ENCODE results near the gene ZNF143. TPM values are rescaled to one million over a fixed set of nuclear protein-coding genes. Genes with fewer than 3 reads are reported as not detected.

Gene ZNF143
- polyA plus RNA-seq, 1 donor from 2014 or later, result 18.9 TPM

- TF ChIP-seq CTCF (IDR thresholded peaks at IDR 0.05; ENCODE audit: poor library complexity, severe bottlenecking) (no peak), MXI1 (conservative IDR thresholded peaks at IDR 0.05; ENCODE audit: poor library complexity, severe bottlenecking) (no peak), TAF1 (IDR thresholded peaks at IDR 0.05; ENCODE audit: low read depth) (no peak), EP300 (conservative IDR thresholded peaks at IDR 0.05; ENCODE audit: poor library complexity, severe bottlenecking) (no peak), EZH2 (IDR thresholded peaks at IDR 0.05; ENCODE audit: borderline replicate concordance, insufficient read depth, low read length, poor library complexity, severe bottlenecking) (no peak), REST (IDR thresholded peaks at IDR 0.05; ENCODE audit: borderline replicate concordance) (no peak), RAD21 (conservative IDR thresholded peaks at IDR 0.05) (no peak), POLR2AphosphoS5 (IDR thresholded peaks at IDR 0.05) (no peak), SMC3 (conservative IDR thresholded peaks at IDR 0.05; ENCODE audit: poor library complexity) (no peak)
- no peaks in the 10 kb centered on the region for H4K20me1 ChIP-seq (ENCODE audit: insufficient read depth)
- H3K36me3 ChIP-seq (ENCODE audit: insufficient read depth, low read length), result no peaks in the 10 kb centered on the region
- H3K9ac ChIP-seq (ENCODE audit: low read length), result no peak overlapping the region
- no peaks in the 10 kb centered on the region for H3F3A ChIP-seq (ENCODE audit: insufficient read depth, low read length, poor library complexity, severe bottlenecking)
- H3K27me3 ChIP-seq (ENCODE audit: insufficient read depth, low read depth, low read length), result no peaks in the 10 kb centered on the region
- no peaks in the 10 kb centered on the region for H3K9me2 ChIP-seq (ENCODE audit: insufficient read depth, low read length)
- no peak overlapping the region for H3K4me2 ChIP-seq (ENCODE audit: low read length)
- no peak overlapping the region for H2AFZ ChIP-seq (ENCODE audit: low read depth, low read length)
- no peaks in the 10 kb centered on the region for H3K9me3 ChIP-seq (ENCODE audit: low read length)
- H3K4me3 ChIP-seq (ENCODE audit: low read length), result no peak overlapping the region
- no peaks in the 10 kb centered on the region for H3K79me2 ChIP-seq (replicated peaks; ENCODE audit: insufficient read depth, low read length)
- no peak overlapping the region for H3K27ac ChIP-seq (ENCODE audit: low read length)
Observed at GRCh38 chr11:9550191-9550628, 89.4 kb downstream of the ZNF143 start.

- H3K9me3 ChIP-seq (ENCODE audit: low read length), result no peaks in the 10 kb centered on the region
- H3F3A ChIP-seq (ENCODE audit: insufficient read depth, low read length, poor library complexity, severe bottlenecking), result no peaks in the 10 kb centered on the region
- H3K9ac ChIP-seq (ENCODE audit: low read length), result no peak overlapping the region
- H3K4me2 ChIP-seq (ENCODE audit: low read length), result no peak overlapping the region
- no peaks in the 10 kb centered on the region for H3K9me2 ChIP-seq (ENCODE audit: insufficient read depth, low read length)
- no peak for TF ChIP-seq EZH2 (IDR thresholded peaks at IDR 0.05; ENCODE audit: borderline replicate concordance, insufficient read depth, low read length, poor library complexity, severe bottlenecking)
- TF ChIP-seq MXI1 (conservative IDR thresholded peaks at IDR 0.05; ENCODE audit: poor library complexity, severe bottlenecking), result no peak
- TF ChIP-seq CTCF (IDR thresholded peaks at IDR 0.05; ENCODE audit: poor library complexity, severe bottlenecking), result no peak
- no peak for TF ChIP-seq POLR2AphosphoS5 (IDR thresholded peaks at IDR 0.05)
- no peak for TF ChIP-seq EP300 (conservative IDR thresholded peaks at IDR 0.05; ENCODE audit: poor library complexity, severe bottlenecking)
- TF ChIP-seq TAF1 (IDR thresholded peaks at IDR 0.05; ENCODE audit: low read depth), result no peak
- no peak overlapping the region for H2AFZ ChIP-seq (ENCODE audit: low read depth, low read length)
- no peaks in the 10 kb centered on the region for H3K36me3 ChIP-seq (ENCODE audit: insufficient read depth, low read length)
- no peaks in the 10 kb centered on the region for H4K20me1 ChIP-seq (ENCODE audit: insufficient read depth)
- H3K27ac ChIP-seq (ENCODE audit: low read length), result no peak overlapping the region
- no peaks in the 10 kb centered on the region for H3K27me3 ChIP-seq (ENCODE audit: insufficient read depth, low read depth, low read length)
- no peaks in the 10 kb centered on the region for H3K79me2 ChIP-seq (replicated peaks; ENCODE audit: insufficient read depth, low read length)
- no peak overlapping the region for H3K4me3 ChIP-seq (ENCODE audit: low read length)
Observed at GRCh38 chr11:9561279-9561982, 100.6 kb downstream of the ZNF143 start.

All from neural cell (in vitro differentiated cells).